H1 (cell line): ENCODE data around the gene RFTN2. TPM values are rescaled to one million over a fixed set of nuclear protein-coding genes. Genes with fewer than 3 reads are reported as not detected.
A peak's percentile ranks its signal among the peaks of the same experiment; 100 is the strongest.

Experiments used
- CTCF ChIA-PET: fragments of 300-600 bp; sonication (Branson Sonifier 250); formaldehyde crosslinking; loops from one replicate; lab custom pipeline; 2021; ENCODE audit not compliant: partially characterized antibody; lab: Charles Lee
- POLR2A ChIA-PET: fragments of 300-600 bp; sonication (Branson Sonifier 250); formaldehyde crosslinking; loops from one replicate; lab custom pipeline; 2021; ENCODE audit warnings: inconsistent platforms; ENCODE audit not compliant: partially characterized antibody; lab: Charles Lee
- DNase-seq, 2 experiments: peaks; one replicate each; pipeline versions ENCODE4 v3.0.0 to v3.0.0-alpha.2; 2010 to 2022; ENCODE audit warnings: low spot score in 2 of 2, low read depth in 1 of 2, mixed read lengths in 1 of 2
- FAIRE-seq: peaks from 2 replicates; lab custom pipeline; 2011; peaks lifted over from hg19 to GRCh38; lab: Jason Lieb, UNC
- H2AFZ ChIP-seq: 2 replicates; pipeline ENCODE4 v1.8.1; 2012; ENCODE audit warnings: low read length, inconsistent platforms
- H2AK5ac ChIP-seq: 2 replicates; pipeline ENCODE4 v1.6.1; 2013; ENCODE audit warnings: low read depth, low read length
- H2BK120ac ChIP-seq: replicated peaks from 2 replicates; pipeline ENCODE3; 2013; ENCODE audit warnings: low read depth, low read length, inconsistent platforms
- H2BK12ac ChIP-seq: 2 replicates; pipeline ENCODE4 v1.6.1; 2013; ENCODE audit warnings: low read depth, low read length
- H2BK15ac ChIP-seq: 2 replicates; pipeline ENCODE4 v1.6.1; 2013; ENCODE audit warnings: low read length
- H2BK20ac ChIP-seq: 2 replicates; pipeline ENCODE4 v1.6.1; 2013; ENCODE audit warnings: low read length
- H2BK5ac ChIP-seq: 2 replicates; pipeline ENCODE4 v1.6.1; 2013; ENCODE audit warnings: low read depth, low read length
- H3K14ac ChIP-seq: 2 replicates; pipeline ENCODE4 v1.6.1; 2013; ENCODE audit warnings: inconsistent platforms; ENCODE audit not compliant: insufficient read length
- H3K18ac ChIP-seq: 2 replicates; pipeline ENCODE4 v1.6.1; 2013; ENCODE audit warnings: low read length; ENCODE audit errors: extremely low read depth
- H3K23ac ChIP-seq: 2 replicates; pipeline ENCODE4 v1.6.1; 2013; ENCODE audit warnings: inconsistent platforms; ENCODE audit not compliant: insufficient read length
- H3K23me2 ChIP-seq: 2 replicates; pipeline ENCODE4 v1.6.1; 2013; ENCODE audit warnings: low read depth, low read length
- H3K27ac ChIP-seq: 2 replicates; pipeline ENCODE4 v1.6.1; 2011; ENCODE audit warnings: low read depth, low read length, inconsistent platforms
- H3K27me3 ChIP-seq, 4 experiments: replicated peaks in 1 of 4; 1 replicate in 1 of 4; 2 replicates in 3 of 4; pipeline versions ENCODE4 v1.6.1 to v1.8.1; 2011 to 2013; ENCODE audit warnings: low read length in 3 of 4, mild to moderate bottlenecking in 3 of 4, inconsistent platforms in 2 of 4, mixed read lengths in 2 of 4, moderate library complexity in 1 of 4; ENCODE audit not compliant: control insufficient read depth in 3 of 4, insufficient read depth in 3 of 4; ENCODE audit errors: extremely low read depth in 1 of 4
- H3K36me3 ChIP-seq, 4 experiments: 2 replicates each; pipeline versions ENCODE4 v1.6.1 to v1.8.1; 2011 to 2013; ENCODE audit warnings: mild to moderate bottlenecking in 4 of 4, low read length in 3 of 4, moderate library complexity in 2 of 4, control low read depth in 1 of 4, inconsistent platforms in 1 of 4; ENCODE audit not compliant: insufficient read depth in 4 of 4, control insufficient read depth in 2 of 4
- H3K4ac ChIP-seq: replicated peaks from 2 replicates; pipeline ENCODE3; 2013; ENCODE audit warnings: low read length, low read depth, mixed read lengths, inconsistent platforms; ENCODE audit not compliant: insufficient read length
- H3K4me1 ChIP-seq, 4 experiments: replicated peaks in 1 of 4; 1 replicate in 1 of 4; 2 replicates in 3 of 4; pipeline versions ENCODE4 v1.6.1 to v1.8.1; 2011 to 2013; ENCODE audit warnings: low read length in 3 of 4, inconsistent platforms in 2 of 4, mixed read lengths in 1 of 4; ENCODE audit not compliant: insufficient read depth in 4 of 4, control insufficient read depth in 3 of 4
- H3K4me2 ChIP-seq, 2 experiments: 2 replicates each; pipeline versions ENCODE4 v1.6.1 to v1.8.1; 2011 to 2013; ENCODE audit warnings: low read depth in 2 of 2, low read length in 2 of 2, control low read depth in 1 of 2, inconsistent platforms in 1 of 2, mild to moderate bottlenecking in 1 of 2; ENCODE audit not compliant: insufficient read depth in 1 of 2
- H3K4me3 ChIP-seq, 4 experiments: fragments of 200-600, 300-600 bp in 1 of 4; sonication (generic), shearing (Covaris generic), sonication (Bioruptor Twin) in 1 of 4; 2 replicates each; pipeline versions ENCODE4 v1.5.1 to v1.8.1; 2011 to 2016; ENCODE audit warnings: low read length in 4 of 4, low read depth in 3 of 4, control low read depth in 2 of 4, inconsistent platforms in 2 of 4, mild to moderate bottlenecking in 2 of 4, mixed read lengths in 1 of 4, moderate library complexity in 1 of 4; ENCODE audit not compliant: insufficient read depth in 2 of 4; ENCODE audit errors: extremely low read depth in 1 of 4
- H3K56ac ChIP-seq: replicated peaks from 2 replicates; pipeline ENCODE3; 2013; ENCODE audit warnings: low read depth, mild to moderate bottlenecking, mixed read lengths, low read length, inconsistent platforms; ENCODE audit not compliant: insufficient read length
- H3K79me1 ChIP-seq: 2 replicates; pipeline ENCODE4 v1.6.1; 2013; ENCODE audit warnings: low read depth, low read length, control low read depth
- H3K79me2 ChIP-seq, 2 experiments: 2 replicates each; pipeline versions ENCODE4 v1.6.1 to v1.8.1; 2012 to 2013; ENCODE audit warnings: low read length in 2 of 2, mild to moderate bottlenecking in 2 of 2, inconsistent platforms in 1 of 2; ENCODE audit not compliant: insufficient read depth in 2 of 2, control insufficient read depth in 1 of 2
- H3K9ac ChIP-seq, 4 experiments: replicated peaks in 1 of 4; 1 replicate in 1 of 4; 2 replicates in 3 of 4; pipeline versions ENCODE4 v1.6.1 to v1.8.1; 2011 to 2013; ENCODE audit warnings: low read depth in 3 of 4, low read length in 3 of 4, control low read depth in 2 of 4, mild to moderate bottlenecking in 2 of 4, moderate library complexity in 2 of 4, inconsistent platforms in 1 of 4; ENCODE audit errors: extremely low read depth in 1 of 4
- H3K9me3 ChIP-seq, 2 experiments: 2 replicates each; pipeline versions ENCODE4 v1.6.1 to v1.8.1; 2012 to 2013; ENCODE audit warnings: mild to moderate bottlenecking in 2 of 2, moderate library complexity in 2 of 2, control low read depth in 1 of 2, inconsistent platforms in 1 of 2, low read depth in 1 of 2, low read length in 1 of 2, mixed read lengths in 1 of 2; ENCODE audit not compliant: insufficient read depth in 2 of 2
- H4K20me1 ChIP-seq, 2 experiments: replicated peaks in 1 of 2; 2 replicates each; pipeline versions ENCODE3 to v1.8.1; 2011 to 2013; ENCODE audit warnings: inconsistent platforms in 2 of 2, low read length in 2 of 2, mild to moderate bottlenecking in 1 of 2; ENCODE audit not compliant: insufficient read depth in 2 of 2, control insufficient read depth in 1 of 2
- H4K5ac ChIP-seq: 2 replicates; pipeline ENCODE4 v1.6.1; 2013; ENCODE audit warnings: low read length, low read depth, mixed read lengths, inconsistent platforms; ENCODE audit not compliant: insufficient read length
- H4K8ac ChIP-seq: 2 replicates; pipeline ENCODE4 v1.8.0; 2013; ENCODE audit warnings: mild to moderate bottlenecking, moderate library complexity, low read length, inconsistent platforms; ENCODE audit not compliant: insufficient read depth; ENCODE audit errors: extremely low read depth
- H4K91ac ChIP-seq: replicated peaks from 2 replicates; pipeline ENCODE3; 2013; ENCODE audit warnings: low read length, mixed read lengths, inconsistent platforms; ENCODE audit not compliant: insufficient read length
- BACH1 ChIP-seq: IDR thresholded peaks from 2 replicates; pipeline ENCODE4 v1.6.1; 2012; ENCODE audit warnings: low read length, improper control_type of control experiment
- CEBPB ChIP-seq: IDR thresholded peaks from 2 replicates; pipeline ENCODE4 v1.6.1; 2012; ENCODE audit warnings: low read depth, low read length
- CTBP2 ChIP-seq: IDR thresholded peaks from 2 replicates; pipeline ENCODE4 v1.7.0; 2011; ENCODE audit warnings: borderline replicate concordance, mild to moderate bottlenecking, moderate library complexity, mixed read lengths, low read length; ENCODE audit not compliant: insufficient read depth, insufficient read length
- EGR1 ChIP-seq: IDR thresholded peaks from 2 replicates; pipeline ENCODE4 v1.6.1; 2011; ENCODE audit warnings: low read depth, low read length, borderline replicate concordance
- EP300 ChIP-seq, 2 experiments: IDR thresholded peaks; 1 replicate in 1 of 2; 2 replicates in 1 of 2; pipeline ENCODE4 v1.6.1; 2011 to 2012; ENCODE audit warnings: low read depth in 2 of 2, low read length in 2 of 2, mild to moderate bottlenecking in 2 of 2, borderline replicate concordance in 1 of 2, inconsistent platforms in 1 of 2, moderate library complexity in 1 of 2
- JUN ChIP-seq: IDR thresholded peaks from 2 replicates; pipeline ENCODE4 v1.6.1; 2011; ENCODE audit warnings: low read depth, mild to moderate bottlenecking, improper control_type of control experiment, low read length
- POLR2AphosphoS5 ChIP-seq: IDR thresholded peaks from 2 replicates; pipeline ENCODE4 v1.6.1; 2011; ENCODE audit warnings: low read depth, low read length
- SAP30 ChIP-seq: fragments of 300-600 bp; sonication (generic); IDR thresholded peaks from 2 replicates; pipeline ENCODE4 v1.7.1; 2012; ENCODE audit warnings: low read length, moderate library complexity, mild to moderate bottlenecking, inconsistent platforms; ENCODE audit not compliant: insufficient read depth, insufficient replicate concordance
- SP2 ChIP-seq: IDR thresholded peaks from 2 replicates; pipeline ENCODE4 v1.6.1; 2012; ENCODE audit warnings: mild to moderate bottlenecking, low read length, inconsistent platforms
- ZNF274 ChIP-seq: IDR thresholded peaks from 2 replicates; pipeline ENCODE4 v1.7.0; 2012; ENCODE audit warnings: low read length, borderline replicate concordance; ENCODE audit errors: extremely low read depth
- WGBS, 2 experiments: shearing (Covaris generic) in 1 of 2; methylation state at CpG; one replicate each; pipeline versions ENCODE4 v1.1.6 to v1.1.7; 2013 to 2015; ENCODE audit warnings: low lambda C conversion rate in 2 of 2, mixed read lengths in 2 of 2, inconsistent platforms in 1 of 2, low coverage in 1 of 2, missing lambda C conversion rate in 1 of 2; ENCODE audit not compliant: insufficient replicate concordance in 2 of 2, insufficient coverage in 1 of 2, insufficient read length in 1 of 2; ENCODE audit errors: extremely low coverage in 1 of 2, missing lambda C conversion rate in 1 of 2; 5-methylcytosine and 5-hydroxymethylcytosine counted together
- polyA plus RNA-seq, 7 experiments: library from polyadenylated mRNA; depleted of rRNA in 3 of 7; stranded (reverse) in 5 of 7; unstranded in 2 of 7; fragments of >200 nt in 5 of 7; fragments of 200-250 nt in 2 of 7; gene quantifications; 1 replicate in 5 of 7; 2 replicates in 1 of 7; 4 replicates in 1 of 7; pipeline versions ENCODE4 v1.2.1 to v1.2.3, GENCODE V29; 2011 to 2013; ENCODE audit warnings: missing spikeins in 2 of 7, mixed read lengths in 2 of 7
- total RNA-seq: library from RNA; stranded (reverse); fragmentation: NEBNext Ultra II Directional; extraction: Animal tissue kit (Norgen Biotek cat#: 25700); gene quantifications from 2 replicates; pipeline ENCODE4 v1.2.1, GENCODE V29; 2021
- TF ChIP-seq, protein P1 (sequence below): IDR thresholded peaks from 2 replicates; pipeline ENCODE4 v1.6.1; 2011; ENCODE audit warnings: low read length, improper control_type of control experiment

The RFTN2 gene
- total and polyA plus RNA-seq, 2 of the 8 experiments (the other 6 are each of a cell fraction or from before 2014, with no cell fraction given): 2.3 to 2.4 TPM

DNA sequence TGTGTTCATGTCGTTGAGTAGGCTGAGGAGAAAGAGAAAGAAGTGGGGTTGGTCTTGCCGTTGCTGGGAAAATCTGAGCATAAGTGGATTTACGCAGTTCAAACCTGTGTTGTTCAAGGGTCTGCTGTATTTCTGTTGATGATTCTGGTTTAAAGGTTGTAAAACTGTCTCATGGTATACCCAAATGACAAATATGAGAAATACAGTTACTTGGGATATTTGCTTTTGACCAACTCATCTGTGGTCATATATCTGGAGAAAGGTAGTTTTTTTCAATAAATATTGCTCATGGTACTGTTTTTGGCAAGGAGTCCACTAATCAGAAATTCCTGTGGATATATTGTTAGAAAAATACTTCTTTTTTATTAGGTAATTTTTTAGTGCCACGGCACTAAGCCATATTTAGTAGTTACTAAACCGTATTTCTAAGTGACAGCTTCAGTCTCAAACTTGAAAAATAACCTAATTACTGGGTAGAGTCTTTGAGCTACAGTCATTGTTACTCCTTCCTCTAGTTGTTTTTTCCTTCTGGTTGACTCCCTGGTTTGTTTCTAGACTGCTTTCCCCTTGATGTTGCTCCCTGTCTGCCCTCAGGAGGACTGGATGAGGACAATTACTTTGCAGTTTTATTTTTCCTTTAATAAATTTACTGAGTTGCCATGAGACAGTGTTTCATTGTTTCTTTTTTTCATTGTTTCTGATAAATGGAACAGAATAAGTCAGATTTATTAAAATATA is 128.1 kb downstream of the RFTN2 start:
- Histone ChIP-seq H2AK5ac (no peak overlapping the region), H2BK20ac (no peak overlapping the region), H3K79me1 (no peaks in the 10 kb centered on the region), H2BK120ac (no peak overlapping the region), H3K36me3 (peaks cover 4 to 42% (median 13%) of the 10 kb centered on the region in 4 experiments), H3K27ac (no peak overlapping the region), H3K23ac (no peak overlapping the region), H3K27me3 (no peaks in the 10 kb centered on the region), H3K4me2 (no peak overlapping the region), H2BK15ac (no peak overlapping the region), H4K91ac (no peak overlapping the region), H2AFZ (no peak overlapping the region), H3K4ac (no peak overlapping the region), H3K9ac (no peak overlapping the region), H3K79me2 (no peaks in the 10 kb centered on the region), H3K4me3 (no peak overlapping the region), H2BK5ac (no peak overlapping the region), H3K23me2 (no peaks in the 10 kb centered on the region), H4K8ac (no peak overlapping the region), H3K4me1 (no peaks in the 10 kb centered on the region), H4K5ac (no peak overlapping the region), H3K14ac (no peak overlapping the region), H3K18ac (no peak overlapping the region), H3K56ac (peak overlapping the region; percentile 39), H3K9me3 (no peaks in the 10 kb centered on the region), H4K20me1 (peaks cover 0 to 2% of the 10 kb centered on the region in 2 experiments), H2BK12ac (no peak overlapping the region)
- FAIRE-seq: no peak
- CTCF ChIA-PET: interaction anchor here (1.1 kb wide), 1 partner anchor 17 kb away, joined by 3 read pairs; no protein-coding TSS in a partner anchor
- DNase-seq: no peak
- WGBS, 2 experiments: 94% methylated on average over 5 of the region's 5 CpGs; no CpG with 5 or more reads in 1 of the 2 experiments
- POLR2A ChIA-PET: interaction anchor here (1.2 kb wide), 1 partner anchor 9 kb away, joined by 3 read pairs; no protein-coding TSS in a partner anchor
- TF ChIP-seq, protein P1, sequence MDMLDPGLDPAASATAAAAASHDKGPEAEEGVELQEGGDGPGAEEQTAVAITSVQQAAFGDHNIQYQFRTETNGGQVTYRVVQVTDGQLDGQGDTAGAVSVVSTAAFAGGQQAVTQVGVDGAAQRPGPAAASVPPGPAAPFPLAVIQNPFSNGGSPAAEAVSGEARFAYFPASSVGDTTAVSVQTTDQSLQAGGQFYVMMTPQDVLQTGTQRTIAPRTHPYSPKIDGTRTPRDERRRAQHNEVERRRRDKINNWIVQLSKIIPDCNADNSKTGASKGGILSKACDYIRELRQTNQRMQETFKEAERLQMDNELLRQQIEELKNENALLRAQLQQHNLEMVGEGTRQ: no peak
- no peak for TF ChIP-seq EGR1
- no peak for TF ChIP-seq EP300 (IDR thresholded peaks at IDR 0.05; ENCODE audit: borderline replicate concordance in 1 of 2, low read depth in 2 of 2, low read length in 2 of 2)
- no peak for TF ChIP-seq ZNF274
- no peak for TF ChIP-seq CTBP2
- no peak for TF ChIP-seq POLR2AphosphoS5
- TF ChIP-seq SP2: no peak
- no peak for TF ChIP-seq JUN
- TF ChIP-seq SAP30: no peak
- TF ChIP-seq CEBPB: no peak
- TF ChIP-seq BACH1: no peak
